GM18867 (cell line): ENCODE data around the gene KCNQ1OT1.
"Not testable (repeated sequence)": the region's sequence is repeated elsewhere in the genome, so short reads cannot be mapped to it uniquely, and the experiment has no call there.

ENCODE experiments used
- ATAC-seq: cut with Tn5 transposase; IDR thresholded peaks from one replicate; pipeline ENCODE4 v1.9.1; 2021; ENCODE audit warnings: mild to moderate bottlenecking, moderate library complexity; ENCODE audit not compliant: unreplicated experiment

Gene KCNQ1OT1

DNA sequence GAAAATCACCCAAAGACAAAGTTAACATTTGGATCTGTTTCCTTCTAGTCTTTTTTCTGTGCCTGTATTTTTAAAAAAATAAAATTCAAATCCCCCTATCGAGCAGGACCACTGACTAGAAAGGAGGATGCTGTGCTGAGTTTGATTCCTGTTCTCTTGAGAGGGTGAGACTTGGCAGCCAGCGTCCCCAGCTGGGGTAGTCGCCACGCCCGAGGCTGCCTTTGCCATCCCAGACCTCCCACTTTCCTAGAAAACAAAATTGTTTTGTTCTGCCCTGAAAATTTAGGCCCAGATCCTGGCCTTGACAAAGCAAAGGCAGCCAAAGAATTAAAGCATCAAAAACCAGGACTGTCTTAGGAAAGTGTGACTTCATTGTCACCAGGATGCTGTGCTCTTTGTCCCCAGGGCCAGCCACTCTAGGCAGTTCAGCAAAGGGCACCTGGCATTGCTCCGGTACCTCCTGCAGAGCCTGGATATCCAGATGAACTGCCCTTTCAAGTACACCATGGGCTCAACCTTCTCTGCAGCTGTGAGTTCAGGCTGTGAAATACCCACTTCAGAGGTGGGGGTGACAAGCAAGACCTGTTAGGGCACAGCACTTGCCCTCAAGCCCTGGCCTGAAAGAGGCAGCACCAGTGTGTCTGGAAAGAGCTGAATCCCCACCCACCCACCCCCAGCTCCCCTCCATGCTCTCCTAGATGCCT is 44.6 kb downstream of the KCNQ1OT1 start:
- no peak for ATAC-seq

DNA sequence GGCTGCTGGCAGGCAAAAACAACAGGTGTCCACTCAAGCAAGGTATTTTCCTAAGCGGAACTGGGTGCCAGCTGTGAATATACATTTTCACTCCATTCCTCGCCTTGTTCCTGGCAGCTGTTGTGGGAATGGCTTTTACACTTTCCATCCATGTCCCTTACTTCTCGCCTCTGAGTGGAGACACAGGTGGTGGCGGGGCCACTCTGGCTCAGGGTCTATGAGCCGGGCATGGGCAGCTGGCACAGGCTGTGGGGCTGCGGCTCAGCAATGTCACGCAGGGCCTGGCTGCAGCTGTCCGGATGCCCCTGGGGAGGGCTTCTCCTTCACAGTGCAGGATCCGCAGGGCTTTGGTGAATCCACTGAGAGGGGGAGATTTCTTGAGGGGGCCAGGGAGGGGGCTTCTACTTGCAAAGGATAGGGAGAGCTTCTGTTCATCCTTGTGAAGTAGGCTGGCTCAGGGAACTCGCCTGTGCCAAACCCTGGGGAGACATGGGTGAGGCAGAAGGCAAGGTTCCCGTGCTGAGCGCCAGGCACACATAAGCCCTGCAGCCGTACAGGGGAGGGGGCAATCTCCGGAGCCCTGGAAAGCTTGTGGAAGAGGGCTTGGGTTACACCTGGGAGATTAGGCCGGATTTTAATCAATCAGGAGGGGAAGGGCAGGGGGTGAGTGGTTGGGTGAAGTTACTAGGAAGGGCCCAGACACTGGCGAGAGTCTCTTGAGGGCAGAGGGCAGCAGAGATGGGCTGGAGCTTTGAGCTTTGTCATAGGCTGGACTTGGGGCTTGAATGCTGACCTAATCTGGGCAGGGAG is 45.7 kb downstream of the KCNQ1OT1 start:
- no peak for ATAC-seq

DNA sequence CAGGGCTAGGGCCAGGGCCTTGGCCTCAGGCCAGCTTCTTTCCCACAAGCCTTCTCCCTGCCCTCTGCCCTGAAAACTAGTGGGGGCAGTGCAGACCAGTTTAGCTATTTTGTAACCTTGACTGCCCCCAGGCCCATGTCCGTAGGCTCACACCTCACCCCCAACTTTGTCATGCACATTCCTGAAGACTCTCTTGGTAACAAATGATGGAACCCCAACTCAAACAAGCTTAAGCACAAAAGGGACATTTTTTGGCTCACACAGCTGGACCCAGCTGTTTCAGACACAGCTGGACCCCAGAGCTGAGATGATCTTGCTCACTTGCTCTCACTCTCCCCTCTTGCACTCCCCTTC is 46.6 kb downstream of the KCNQ1OT1 start:
- no peak for ATAC-seq

DNA sequence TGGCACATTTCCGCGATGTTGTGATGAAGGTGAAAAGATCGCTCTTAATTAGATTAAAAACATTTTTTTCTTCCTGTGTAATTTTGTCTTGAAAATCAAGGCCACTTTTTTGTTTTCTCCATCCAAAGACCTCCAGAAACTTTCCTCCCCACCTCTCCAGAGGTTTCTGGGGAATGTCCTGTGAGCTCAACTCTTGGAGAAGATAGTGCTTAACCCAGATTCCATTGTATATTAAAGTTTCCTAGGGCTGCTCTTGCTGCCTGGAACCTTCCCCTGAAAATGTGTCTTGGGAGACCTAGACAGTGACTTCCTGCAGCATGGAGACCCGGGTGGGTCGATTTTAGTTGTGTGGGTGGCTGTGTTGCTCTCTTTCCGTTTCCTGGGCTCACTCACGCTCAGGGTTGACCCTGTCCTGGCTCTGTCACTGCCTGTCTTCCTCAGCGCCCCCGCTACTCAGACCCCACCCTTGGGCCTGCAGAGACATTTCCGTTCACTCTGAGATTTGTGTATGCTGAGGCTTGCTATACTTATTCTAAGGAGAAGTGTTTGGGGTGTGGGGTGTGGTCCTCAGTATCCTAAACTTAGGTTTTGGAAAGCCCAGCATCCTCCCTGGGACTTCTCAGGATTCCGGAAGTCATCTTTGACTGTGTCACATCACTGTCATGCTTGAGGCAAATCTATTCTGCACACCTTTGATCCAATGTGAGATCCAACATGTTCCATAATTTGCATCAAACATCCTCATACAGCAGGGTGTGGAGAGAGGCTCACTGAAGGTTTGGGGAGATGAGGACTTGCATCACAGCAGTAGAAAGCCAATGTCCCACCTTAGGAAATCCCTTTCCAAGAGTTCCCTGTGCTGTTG is 47.2 kb downstream of the KCNQ1OT1 start:
- ATAC-seq = no peak

DNA sequence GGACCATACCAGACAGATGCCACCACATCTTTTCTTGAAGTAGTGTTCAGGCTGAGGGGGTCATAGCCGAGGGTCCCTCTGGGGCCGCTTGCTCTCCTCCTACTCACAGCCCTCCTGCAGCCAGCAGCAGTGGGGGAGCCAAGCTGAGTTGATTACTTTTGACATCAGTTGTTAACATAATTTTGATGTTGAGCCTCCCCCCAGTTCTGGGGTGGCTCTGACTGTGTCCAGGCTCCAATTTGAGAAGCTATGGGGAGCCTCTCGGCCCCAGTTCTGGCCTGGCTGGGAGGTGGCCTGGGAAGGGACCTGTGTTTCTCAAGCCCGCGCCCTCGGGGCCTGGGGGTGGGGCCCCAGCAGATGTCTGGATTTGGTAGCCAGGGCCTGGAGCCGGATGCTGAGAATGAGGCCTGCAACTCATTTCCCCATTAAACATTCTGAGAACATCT is 47.9 kb downstream of the KCNQ1OT1 start:
- no peak for ATAC-seq

DNA sequence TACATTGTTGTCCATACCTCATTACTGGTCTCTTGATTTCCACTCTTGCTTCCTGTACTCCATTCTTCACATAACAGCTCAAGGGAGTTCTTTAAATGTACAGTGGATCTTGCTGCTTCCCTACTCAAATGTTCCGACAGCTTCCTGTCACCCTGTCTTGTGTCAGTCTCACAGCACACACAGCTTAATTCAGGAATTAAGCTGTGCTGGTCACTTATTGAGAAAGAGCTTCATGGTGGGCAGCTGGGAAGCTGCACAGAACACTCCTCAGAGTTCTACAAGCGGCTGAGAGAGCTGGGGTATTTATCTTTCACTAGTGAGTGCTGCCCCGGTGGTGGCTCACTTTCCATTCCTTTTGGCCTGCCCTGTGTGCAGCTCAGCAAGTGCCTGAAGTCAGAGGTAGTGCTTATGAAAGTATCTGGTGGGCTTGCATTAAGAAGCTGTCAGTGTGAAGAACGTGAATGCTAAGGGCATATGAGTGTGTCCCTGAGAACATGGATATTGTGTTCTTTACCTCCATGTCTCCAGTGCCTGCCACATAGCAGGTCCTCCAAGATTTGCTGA is 48.7 kb downstream of the KCNQ1OT1 start:
- no peak for ATAC-seq

DNA sequence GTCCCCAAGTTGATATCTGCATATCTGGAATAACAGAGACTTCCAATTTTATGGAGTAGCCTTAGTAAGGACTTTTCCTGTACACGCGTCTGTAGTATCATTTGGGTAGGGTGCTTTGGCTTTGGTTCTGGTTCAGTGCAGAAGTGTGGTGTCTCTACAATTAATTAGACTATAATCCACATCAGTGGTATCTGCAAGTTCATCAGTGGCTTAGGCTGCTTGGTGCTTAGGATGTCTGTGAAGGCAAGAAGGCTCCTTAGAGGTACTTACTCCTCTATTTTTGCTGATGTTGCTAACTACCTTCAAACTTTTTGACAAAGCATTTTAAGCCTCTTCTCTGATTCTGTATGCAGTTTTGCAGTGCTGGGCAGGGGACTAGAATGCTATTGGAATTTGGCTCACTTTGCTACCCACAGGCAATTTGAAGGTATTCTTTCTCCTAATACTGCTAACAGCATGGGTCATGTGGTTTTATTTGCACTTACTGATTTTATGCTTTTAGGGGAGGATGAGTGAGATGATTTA is 49.4 kb downstream of the KCNQ1OT1 start:
- ATAC-seq = no peak

DNA sequence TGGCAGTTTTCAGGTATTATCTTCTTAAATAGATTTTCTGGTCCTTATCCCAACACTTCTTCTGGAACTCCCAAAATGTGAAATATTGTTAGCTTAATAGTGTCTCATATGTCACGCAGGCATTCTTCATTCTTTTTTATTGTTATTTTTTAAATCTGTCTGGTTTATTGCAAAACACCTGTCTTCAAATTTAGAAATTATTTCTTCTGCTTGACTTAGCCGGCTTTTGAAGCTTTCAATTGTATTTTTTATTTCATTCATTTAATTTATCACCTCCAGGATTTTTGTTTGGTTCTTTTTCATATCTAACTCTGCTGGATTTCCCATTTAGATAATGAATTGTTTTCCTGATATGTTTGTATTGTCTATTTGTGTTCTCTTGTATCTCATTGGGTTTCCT is 49.9 kb downstream of the KCNQ1OT1 start:
- ATAC-seq = no peak

DNA sequence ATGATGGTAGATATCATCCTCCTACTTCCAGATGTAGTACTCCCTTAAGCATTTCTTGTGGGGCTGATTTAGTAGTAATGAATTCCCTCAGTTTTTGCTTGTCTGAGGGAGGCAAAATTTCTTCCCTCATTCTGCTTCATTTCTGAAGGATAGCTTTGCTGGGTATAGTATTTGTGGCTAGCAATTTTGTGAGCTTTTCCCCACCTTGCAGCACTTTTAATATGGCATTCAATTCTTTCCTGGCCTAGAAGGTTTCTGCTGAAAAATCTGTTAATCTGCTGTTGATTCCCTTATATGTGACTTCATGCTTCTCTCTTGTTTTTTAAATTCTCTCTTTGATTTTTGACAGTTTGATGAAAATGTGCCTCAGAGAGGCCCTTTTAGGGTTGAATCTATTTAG is 50.4 kb downstream of the KCNQ1OT1 start:
- no peak for ATAC-seq

DNA sequence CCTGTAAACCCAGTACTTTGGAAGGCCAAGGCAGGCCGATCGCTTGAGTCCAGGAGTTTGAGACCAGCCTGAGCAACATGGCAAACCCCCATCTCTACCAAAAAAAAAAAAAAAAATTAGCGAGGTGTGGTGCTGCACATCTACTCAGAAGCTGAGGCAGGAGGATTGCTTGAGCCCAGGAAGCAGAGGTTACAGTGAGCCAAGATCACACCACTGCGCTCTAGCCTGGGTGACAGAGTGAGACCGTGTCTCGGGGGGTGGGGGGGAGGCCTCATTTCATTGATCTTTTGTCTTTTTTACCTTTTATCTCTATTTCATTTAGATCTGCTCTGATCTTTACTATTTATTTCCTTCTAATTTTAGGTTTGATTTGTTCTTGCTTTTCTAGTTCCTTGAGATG is 51.8 kb downstream of the KCNQ1OT1 start:
- ATAC-seq = no peak

DNA sequence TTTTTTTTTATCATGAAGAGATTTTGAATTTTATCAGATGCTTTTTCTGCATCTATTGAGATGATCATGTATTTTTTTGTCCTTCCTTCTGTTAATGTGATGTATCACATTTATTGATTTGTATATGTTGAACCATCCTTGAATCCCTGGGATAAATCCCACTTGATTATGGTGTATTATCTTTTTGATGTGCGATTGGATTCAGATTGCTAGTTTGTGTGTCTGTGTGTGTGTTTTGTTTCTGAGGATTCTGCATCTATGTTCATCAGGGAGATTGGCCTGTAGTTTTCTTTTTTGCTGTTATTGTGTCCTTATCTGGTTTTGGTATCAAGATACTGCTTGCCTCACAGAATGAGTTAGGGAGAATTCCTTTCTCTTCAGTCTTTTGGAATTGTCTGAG is 52.6 kb downstream of the KCNQ1OT1 start:
- ATAC-seq = no peak

DNA sequence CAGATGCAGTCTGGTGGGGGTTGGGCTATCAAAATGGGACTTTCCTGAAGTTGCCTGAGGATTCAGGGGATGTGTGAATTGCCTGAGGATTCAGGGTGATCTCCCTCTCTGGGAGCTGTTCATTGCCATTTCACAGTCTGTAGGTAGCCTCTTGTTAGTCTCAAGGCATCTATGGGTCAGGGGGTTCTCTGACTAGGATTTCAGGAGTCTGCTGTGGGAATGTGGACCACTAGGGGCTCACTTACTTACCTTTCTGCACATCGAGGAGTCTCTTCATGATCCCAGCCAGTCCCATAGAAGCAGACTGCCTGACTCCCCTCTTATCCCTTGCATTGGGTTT is 54.0 kb downstream of the KCNQ1OT1 start:
- ATAC-seq = no peak

DNA sequence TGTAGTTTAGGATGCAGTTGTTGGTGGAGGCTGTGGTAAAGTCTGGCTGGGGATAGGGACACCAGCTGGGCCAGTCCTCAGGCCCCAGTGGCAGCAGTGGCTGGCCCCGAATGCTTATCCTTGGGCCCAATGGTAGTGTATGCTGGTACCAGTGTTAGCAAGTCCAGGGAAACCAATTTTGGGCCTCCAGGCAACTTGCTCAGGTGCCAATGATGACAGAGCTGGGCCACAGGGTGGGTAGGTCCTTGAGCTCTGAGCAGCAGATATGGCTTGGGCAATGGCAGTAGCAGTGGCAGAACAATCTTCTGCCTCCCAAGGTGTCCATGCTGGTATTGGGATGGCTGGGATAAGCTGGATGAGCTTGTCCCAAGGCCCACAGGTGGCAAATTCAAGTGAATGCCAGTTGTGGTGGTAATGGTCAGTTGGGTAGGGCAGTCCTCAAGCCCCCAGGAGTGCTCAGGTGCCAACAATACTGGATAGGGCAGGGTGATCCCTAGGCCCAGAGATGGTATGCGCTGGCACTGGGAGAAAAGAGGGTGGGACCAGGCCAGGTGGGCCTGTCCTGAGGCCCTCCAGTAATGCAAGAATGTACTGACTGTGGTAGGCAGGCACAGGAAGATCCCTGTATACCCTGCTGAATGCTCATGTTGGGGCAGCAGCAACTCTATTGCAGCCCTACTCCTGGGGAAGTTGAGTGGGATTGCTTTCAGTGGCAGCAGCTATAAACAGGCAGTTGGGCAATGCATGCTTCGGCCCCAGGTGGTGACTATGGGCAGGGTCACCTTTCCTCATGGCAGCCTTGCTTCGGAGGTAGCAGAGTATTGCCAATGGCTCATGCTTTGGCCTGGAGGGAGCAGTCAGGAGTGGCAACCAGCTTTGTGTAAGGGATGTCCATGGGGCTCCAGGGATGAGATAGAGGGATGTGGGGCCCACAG is 54.7 kb downstream of the KCNQ1OT1 start:
- no peak for ATAC-seq

DNA sequence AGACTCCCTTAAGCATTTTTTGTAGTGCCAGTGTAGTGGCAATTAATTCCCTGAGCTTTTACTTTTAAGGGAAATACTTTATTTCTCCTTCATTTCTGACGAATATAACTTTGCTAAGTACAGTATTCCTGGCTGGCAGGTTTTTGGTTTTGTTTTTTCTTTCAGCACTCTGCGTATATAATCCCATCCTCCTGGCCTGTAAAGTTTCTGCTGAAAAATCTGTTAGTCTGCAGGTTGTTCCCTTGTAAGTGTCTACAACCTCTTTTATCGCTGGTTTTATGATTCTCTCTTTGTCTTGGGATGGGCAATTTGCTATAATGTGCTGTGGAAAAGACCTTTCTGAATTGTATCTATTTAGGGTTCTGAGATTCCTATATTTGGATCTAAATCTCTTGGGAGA is 56.0 kb downstream of the KCNQ1OT1 start:
- ATAC-seq = no peak

DNA sequence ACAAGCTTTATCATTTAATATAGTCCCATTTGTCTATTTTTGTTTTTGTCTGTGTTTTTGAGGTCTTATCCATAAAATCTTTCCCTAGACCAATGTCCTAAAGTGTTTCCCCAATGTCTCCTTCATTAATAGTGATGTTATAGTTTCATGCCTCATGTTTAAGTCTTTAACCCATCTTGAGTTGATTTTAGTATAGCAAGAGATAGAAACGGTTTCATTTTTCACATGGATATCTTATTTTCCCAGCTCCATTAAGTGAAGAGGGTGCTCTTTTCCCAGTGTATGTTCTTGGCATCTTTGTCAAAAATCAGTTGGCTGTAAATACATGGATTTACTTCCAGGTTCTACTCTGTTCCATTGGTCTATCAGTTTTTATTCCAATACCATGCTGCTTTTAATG is 58.2 kb downstream of the KCNQ1OT1 start:
- ATAC-seq = no peak

DNA sequence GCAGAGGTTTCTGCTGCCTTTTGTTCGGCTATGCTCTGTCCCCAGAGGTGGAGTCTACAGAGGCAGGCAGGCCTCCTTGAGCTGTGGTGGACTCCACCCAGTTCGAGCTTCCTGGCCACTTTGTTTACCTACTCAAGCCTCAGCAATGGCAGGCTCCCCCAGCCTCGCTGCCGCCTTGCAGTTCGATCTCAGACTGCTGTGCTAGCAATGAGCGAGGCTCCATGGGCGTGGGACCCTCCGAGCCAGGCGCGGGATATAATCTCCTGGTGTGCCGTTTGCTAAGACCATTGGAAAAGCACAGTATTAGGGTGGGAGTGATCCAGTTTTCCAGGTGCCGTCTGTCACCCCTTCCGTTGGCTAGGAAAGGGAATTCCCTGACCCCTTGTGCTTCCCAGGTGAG is 60.0 kb downstream of the KCNQ1OT1 start:
- not testable (repeated sequence) for ATAC-seq

DNA sequence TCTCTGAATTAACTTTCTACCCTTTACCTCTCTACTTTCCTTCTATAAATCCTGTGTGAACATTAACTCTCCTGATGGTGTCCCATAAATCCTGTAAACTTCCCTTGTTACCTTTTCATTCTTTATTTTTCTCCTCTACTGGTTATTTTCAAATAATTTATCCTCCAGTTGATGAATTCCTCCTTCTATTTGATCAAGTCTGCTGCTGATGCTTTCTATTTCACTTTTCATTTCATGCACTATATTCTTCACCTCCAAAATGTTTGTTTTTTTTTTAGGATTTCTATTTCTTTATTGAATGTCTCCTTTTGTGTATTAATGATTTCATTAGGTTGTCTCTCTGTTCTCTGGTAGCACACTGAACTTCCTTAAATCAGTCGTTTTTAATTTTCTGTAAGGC is 68.6 kb downstream of the KCNQ1OT1 start:
- no peak for ATAC-seq

DNA sequence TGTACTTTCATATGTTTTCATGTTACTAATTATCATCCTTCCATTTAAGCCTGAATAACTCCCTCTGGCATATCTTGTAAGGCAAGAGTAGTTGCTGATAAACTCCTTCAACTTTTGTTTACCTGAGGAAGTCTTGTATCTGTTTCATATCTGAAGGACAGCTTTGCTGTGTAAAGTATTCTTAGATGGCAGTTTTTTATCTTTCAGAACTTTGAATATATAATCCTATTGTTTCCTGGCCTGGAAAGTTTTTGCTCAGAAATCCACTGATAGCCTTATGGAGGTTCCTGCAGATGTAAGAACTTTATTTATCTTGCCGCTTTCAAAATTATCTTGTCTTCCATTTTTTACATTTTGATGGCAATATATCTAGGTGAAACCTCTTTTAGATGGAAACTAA is 69.1 kb downstream of the KCNQ1OT1 start:
- ATAC-seq = no peak

DNA sequence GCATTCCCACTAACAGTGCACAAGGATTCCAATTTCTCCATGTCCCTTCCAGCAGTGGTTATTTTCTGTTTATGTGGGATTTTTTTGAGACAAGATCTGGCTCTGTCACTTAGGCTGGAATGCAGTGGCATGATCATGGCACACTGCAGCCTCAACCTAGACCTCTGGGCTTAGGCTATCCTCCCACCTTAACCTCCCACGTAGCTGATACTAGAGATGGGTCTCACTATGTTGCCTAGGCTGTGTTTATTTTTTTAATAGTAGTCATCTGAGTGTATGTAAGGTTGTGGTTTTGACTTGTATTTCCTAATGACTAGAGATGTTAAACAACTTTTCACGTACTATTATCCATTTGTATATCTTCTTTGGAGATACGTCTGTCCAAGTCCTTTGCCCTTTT is 74.6 kb downstream of the KCNQ1OT1 start:
- ATAC-seq = no peak

DNA sequence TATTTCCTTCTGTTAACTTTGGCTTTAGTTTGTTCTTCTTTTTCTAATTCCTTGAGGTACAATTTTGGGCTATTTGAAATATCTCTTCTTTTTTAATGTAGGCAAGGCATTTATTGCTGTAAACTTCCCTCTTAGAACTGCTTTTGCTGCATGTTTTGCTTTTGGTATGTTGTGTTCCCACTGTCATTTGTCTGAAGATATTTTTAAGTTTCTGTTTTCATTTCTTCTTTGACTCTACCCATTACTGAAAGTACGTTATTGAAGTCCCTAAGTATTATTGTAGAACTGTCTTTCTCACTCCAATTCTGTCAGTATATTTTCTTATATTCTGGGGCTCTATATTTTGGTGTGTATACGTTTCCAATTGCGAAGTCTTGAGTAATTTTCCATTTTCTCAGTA is 77.9 kb downstream of the KCNQ1OT1 start:
- ATAC-seq = peak; percentile 70
